Activated effector memory CD4-positive, alpha-beta T cell treated with anti-CD3 and anti-CD28 coated beads, Interleukin-2, amount 50 U/mL, for 16 hours (primary cell): Measurements from ENCODE around the gene PALLD.

Experiments
- DNase-seq: peaks from one replicate; pipeline ENCODE4 v3.0.0-alpha.2; 2020

Gene PALLD

DNA sequence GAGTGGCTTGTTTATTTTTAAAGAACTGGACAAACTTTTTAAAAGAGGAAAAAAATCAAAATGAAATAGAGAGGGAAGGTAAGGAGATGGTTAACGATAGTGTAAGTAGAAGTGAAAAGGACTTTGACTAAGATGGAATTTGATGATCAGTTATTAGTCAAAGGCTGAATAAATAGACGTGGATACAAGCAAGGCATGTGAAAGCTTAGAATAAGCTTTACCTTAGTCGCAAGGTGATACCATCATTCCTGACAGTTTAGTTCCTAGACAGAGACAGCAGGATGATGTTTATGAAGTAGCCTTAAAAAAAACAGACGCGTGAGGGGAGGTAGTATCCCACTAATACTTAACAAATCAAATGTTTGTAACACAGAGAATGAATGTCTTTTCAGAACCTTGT is 97.3 kb downstream of the PALLD start:
- no peak for DNase-seq

GRCh38 chr4:168598191-168598590 is 101.3 kb downstream of the PALLD start:
- no peak for DNase-seq

DNA sequence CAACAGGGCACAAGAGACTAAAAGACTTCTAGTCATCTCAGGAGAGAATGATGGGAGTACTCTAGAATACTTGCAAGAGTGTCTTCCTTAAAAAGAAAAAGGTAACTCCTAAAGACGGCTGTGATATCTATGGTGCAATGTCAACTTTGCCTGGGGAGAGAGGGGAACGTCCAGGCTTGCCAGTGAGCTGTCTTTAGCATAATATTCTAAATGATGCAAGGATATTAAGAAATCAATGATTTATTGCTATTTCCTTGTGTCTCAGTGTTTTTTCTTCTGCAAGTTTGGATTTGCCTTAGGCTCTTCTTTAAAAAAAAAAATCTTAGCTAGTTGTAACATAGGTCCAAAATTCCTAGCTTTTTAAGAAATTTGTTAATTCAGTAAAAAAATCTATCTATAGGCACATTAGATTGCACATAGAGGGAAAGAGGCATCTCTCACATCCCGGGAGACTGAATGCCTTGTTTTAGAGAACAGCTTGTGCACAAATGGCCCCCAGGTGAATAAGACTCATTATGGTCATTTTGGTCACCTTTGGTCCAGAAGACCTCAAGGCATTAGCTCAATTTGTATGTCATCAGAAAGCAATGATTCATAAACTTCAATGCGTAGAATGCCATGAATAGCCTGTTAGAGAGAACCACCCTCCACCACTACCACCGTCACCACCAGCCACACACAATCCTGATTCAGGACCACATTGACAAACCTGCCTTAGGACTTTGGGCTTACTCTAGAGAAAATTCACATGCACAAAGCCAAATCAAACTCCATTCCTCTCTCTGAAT is 104.1 kb downstream of the PALLD start:
- DNase-seq: no peak

- DNase-seq: no peak
Measured at GRCh38 chr4:168601899-168602298, 105.0 kb downstream of the PALLD start.

GRCh38 chr4:168604496-168605373 is 107.9 kb downstream of the PALLD start:
- DNase-seq: no peak

GRCh38 chr4:168605411-168605810 is 108.6 kb downstream of the PALLD start:
- DNase-seq: no peak

DNA sequence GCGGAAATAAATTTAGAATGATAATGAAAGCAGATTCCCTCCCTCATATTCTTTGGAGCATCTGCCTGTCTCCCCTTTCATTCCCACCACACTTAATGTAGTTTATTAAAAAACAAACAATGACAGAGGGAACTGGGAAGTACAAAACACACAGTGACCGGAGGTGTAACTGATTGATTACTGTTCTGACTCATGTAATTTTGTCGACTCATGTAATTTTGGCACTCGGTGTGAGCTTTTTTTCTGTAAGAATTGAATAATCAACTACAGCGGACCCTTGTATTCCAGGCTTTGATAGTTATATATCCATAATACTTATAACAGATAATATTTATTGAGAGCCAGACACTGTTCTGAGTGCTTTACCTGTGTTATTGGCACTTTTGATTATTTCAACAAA is 110.4 kb downstream of the PALLD start:
- DNase-seq: no peak

- no peak for DNase-seq
Measured at GRCh38 chr4:168608771-168609170, 111.9 kb downstream of the PALLD start.

DNA sequence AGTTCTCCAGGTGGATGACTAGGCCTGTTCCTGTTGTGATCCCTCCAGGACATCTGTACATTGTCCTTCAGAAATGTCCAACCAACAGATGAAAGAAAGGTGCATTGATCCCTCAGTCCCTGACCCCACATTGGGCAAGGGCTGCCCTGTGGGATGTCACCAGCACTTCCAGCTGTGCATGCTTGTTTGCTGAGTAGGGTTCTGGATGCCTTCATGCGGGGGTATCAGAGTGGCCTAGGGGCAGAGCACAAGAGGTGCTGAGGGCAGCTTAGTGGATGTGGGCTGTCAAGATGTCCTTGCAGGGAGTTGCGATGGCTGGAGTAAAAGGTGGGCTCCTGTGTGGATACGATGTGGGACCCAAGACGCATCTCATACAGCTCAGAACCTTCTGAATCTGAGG is 112.5 kb downstream of the PALLD start:
- DNase-seq: no peak

DNA sequence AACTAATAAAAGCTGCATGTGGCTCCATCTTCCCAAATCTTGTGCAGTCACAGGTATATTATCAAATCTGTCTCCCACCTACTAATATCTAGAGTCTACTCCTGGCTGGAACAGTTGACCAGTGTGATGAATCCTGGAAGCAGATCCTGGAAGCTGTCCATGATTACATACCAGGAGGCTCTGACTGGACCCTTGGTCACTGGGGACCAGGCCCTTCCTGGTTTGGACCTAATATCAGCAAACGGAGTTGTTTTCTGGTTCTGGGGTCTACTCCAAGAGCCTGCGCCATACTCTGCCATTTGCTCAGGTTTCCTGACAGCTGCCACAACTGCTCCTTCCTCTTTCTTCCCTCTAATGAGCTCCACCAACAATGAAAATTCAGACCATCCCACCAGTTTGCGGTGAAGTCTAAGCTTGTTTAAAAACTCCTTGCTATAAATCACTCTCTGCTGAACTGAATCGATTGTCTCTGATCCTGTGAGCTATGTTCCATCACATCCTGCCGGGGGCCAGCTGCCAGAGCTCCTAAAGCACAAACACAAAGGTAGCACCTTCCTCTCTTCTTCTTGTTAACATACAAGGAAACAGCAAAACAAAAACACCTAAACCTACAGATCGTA is 114.2 kb downstream of the PALLD start:
- no peak for DNase-seq

GRCh38 chr4:168612450-168613135 is 115.7 kb downstream of the PALLD start:
- no peak for DNase-seq

GRCh38 chr4:168613869-168614268 is 117.0 kb downstream of the PALLD start:
- no peak for DNase-seq

GRCh38 chr4:168614281-168615057 is 117.6 kb downstream of the PALLD start:
- DNase-seq: no peak

GRCh38 chr4:168615294-168616065 is 118.6 kb downstream of the PALLD start:
- DNase-seq: no peak

GRCh38 chr4:168618577-168619265 is 121.9 kb downstream of the PALLD start:
- DNase-seq: no peak

- no peak for DNase-seq
Measured at GRCh38 chr4:168619266-168619631, 122.4 kb downstream of the PALLD start.

GRCh38 chr4:168621806-168622589 is 125.1 kb downstream of the PALLD start:
- no peak for DNase-seq

DNA sequence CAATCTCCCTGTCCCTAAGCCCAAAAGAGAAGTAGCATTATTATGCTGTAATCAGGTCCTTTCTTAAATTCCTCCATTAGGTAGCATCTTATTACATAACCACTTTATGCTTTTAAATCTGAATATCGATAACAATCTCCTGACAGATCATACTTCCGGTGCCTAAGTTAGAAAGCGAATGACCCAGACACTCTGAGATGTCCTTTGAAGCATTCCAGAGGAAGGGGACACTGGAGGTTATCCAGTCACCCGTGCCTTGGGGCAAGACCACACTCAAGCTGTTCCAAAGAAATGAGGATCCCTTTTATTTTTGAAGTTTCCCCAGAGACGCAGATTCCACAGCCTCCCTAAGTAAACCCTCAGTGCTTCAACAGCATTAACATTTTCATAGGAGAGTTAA is 125.7 kb downstream of the PALLD start:
- DNase-seq: no peak

- no peak for DNase-seq
Measured at GRCh38 chr4:168623011-168623410, 126.2 kb downstream of the PALLD start.

GRCh38 chr4:168623484-168623883 is 126.6 kb downstream of the PALLD start:
- no peak for DNase-seq
